IMR-90 (cell line): Measurements from ENCODE around the gene TSC1. TPM values are rescaled to one million over a fixed set of nuclear protein-coding genes. Genes with fewer than 3 reads are reported as not detected.

Experiments used
- ATAC-seq: fragments of 200-7000 bp; cut with Tn5 transposase; 2 replicates; pipeline ENCODE4 v1.9.1; 2020; ENCODE audit warnings: low read depth, mild to moderate bottlenecking, moderate library complexity
- BruUV-seq: library from RNA; stranded (reverse); fragments of 400-500 nt; replicated peaks from 2 replicates; lab custom pipeline; 2021; lab: Mats Ljungman, UMichigan
- CTCF ChIA-PET: fragments of 300-600 bp; formaldehyde crosslinking; extraction: SDS; loops from one replicate; lab custom pipeline; 2021; ENCODE audit warnings: antibody characterized with exemption; lab: Yijun Ruan, JAX
- POLR2A ChIA-PET: fragments of 300-600 bp; sonication (Branson Sonifier 250); formaldehyde crosslinking; loops from one replicate; lab custom pipeline; 2022; ENCODE audit warnings: antibody characterized with exemption; ENCODE audit not compliant: unreplicated experiment; lab: Charles Lee
- DNase-seq: peaks from one replicate; pipeline ENCODE4 v3.0.0; 2013
- H2AFZ ChIP-seq: replicated peaks from 2 replicates; pipeline ENCODE3; 2013; ENCODE audit warnings: low read length, mild to moderate bottlenecking; ENCODE audit not compliant: poor library complexity
- H2AK5ac ChIP-seq: 2 replicates; pipeline ENCODE4 v1.6.1; 2013; ENCODE audit warnings: low read depth, low read length, inconsistent platforms
- H2AK9ac ChIP-seq: replicated peaks from 2 replicates; pipeline ENCODE3; 2013; ENCODE audit warnings: mild to moderate bottlenecking, low read depth, low read length, moderate library complexity; ENCODE audit not compliant: poor library complexity
- H2BK120ac ChIP-seq: 2 replicates; pipeline ENCODE4 v1.6.1; 2013; ENCODE audit warnings: low read depth, low read length, inconsistent platforms
- H2BK15ac ChIP-seq: 3 replicates; pipeline ENCODE4 v1.6.1; 2013; ENCODE audit warnings: low read depth, low read length, inconsistent platforms
- H2BK20ac ChIP-seq: 2 replicates; pipeline ENCODE4 v1.6.1; 2013; ENCODE audit warnings: low read depth, mild to moderate bottlenecking, inconsistent platforms, low read length, moderate library complexity
- H2BK5ac ChIP-seq: 2 replicates; pipeline ENCODE4 v1.6.1; 2013; ENCODE audit warnings: mild to moderate bottlenecking, low read depth, low read length, inconsistent platforms; ENCODE audit not compliant: poor library complexity, severe bottlenecking
- H3K14ac ChIP-seq: replicated peaks from 2 replicates; pipeline ENCODE4 v1.6.1; 2013; ENCODE audit warnings: low read depth, low read length, inconsistent platforms
- H3K18ac ChIP-seq: 2 replicates; pipeline ENCODE4 v1.6.1; 2013; ENCODE audit warnings: low read depth, low read length, control low read depth
- H3K23ac ChIP-seq: 2 replicates; pipeline ENCODE4 v1.6.1; 2013; ENCODE audit warnings: low read depth, low read length, inconsistent platforms
- H3K27ac ChIP-seq: 2 replicates; pipeline ENCODE4 v1.5.1; 2013; ENCODE audit warnings: mild to moderate bottlenecking, control low read depth, low read length; ENCODE audit not compliant: insufficient read depth
- H3K27me3 ChIP-seq: 2 replicates; pipeline ENCODE4 v1.6.1; 2013; ENCODE audit warnings: low read length; ENCODE audit not compliant: control insufficient read depth, insufficient read depth
- H3K36me3 ChIP-seq: 2 replicates; pipeline ENCODE4 v1.6.1; 2013; ENCODE audit warnings: low read length, mixed read lengths; ENCODE audit not compliant: control insufficient read depth, insufficient read depth
- H3K4ac ChIP-seq: 2 replicates; pipeline ENCODE4 v1.6.1; 2013; ENCODE audit warnings: low read depth, low read length, inconsistent platforms
- H3K4me1 ChIP-seq: 2 replicates; pipeline ENCODE4 v1.6.1; 2013; ENCODE audit warnings: low read length, mixed read lengths; ENCODE audit not compliant: control insufficient read depth, insufficient read depth
- H3K4me2 ChIP-seq: 2 replicates; pipeline ENCODE4 v1.6.1; 2013; ENCODE audit warnings: low read depth, mild to moderate bottlenecking, control low read depth, low read length, moderate library complexity
- H3K4me3 ChIP-seq: 2 replicates; pipeline ENCODE4 v1.5.1; 2013; ENCODE audit warnings: low read depth, mild to moderate bottlenecking, control low read depth, low read length, moderate library complexity; ENCODE audit not compliant: insufficient read depth
- H3K56ac ChIP-seq: 2 replicates; pipeline ENCODE4 v1.6.1; 2013; ENCODE audit warnings: low read length, inconsistent platforms; ENCODE audit not compliant: insufficient read depth; ENCODE audit errors: extremely low read depth
- H3K79me1 ChIP-seq, 2 experiments: 2 replicates each; pipeline ENCODE4 v1.6.1; 2013; ENCODE audit warnings: low read length in 2 of 2, inconsistent platforms in 1 of 2, low read depth in 1 of 2
- H3K9ac ChIP-seq: 2 replicates; pipeline ENCODE4 v1.6.1; 2013; ENCODE audit warnings: low read depth, low read length, control low read depth
- H3K9me1 ChIP-seq: 2 replicates; pipeline ENCODE4 v1.6.1; 2013; ENCODE audit warnings: low read length, inconsistent platforms; ENCODE audit not compliant: insufficient read depth
- H3K9me3 ChIP-seq: 2 replicates; pipeline ENCODE4 v1.6.1; 2013; ENCODE audit warnings: low read length; ENCODE audit not compliant: control insufficient read depth, insufficient read depth
- H4K20me1 ChIP-seq: 2 replicates; pipeline ENCODE4 v1.6.1; 2013; ENCODE audit warnings: low read length, inconsistent platforms; ENCODE audit not compliant: insufficient read depth
- H4K5ac ChIP-seq: 2 replicates; pipeline ENCODE4 v1.6.1; 2013; ENCODE audit warnings: mild to moderate bottlenecking, low read depth, low read length, control low read depth
- H4K8ac ChIP-seq, 2 experiments: 2 replicates each; pipeline ENCODE4 v1.6.1; 2013; ENCODE audit warnings: low read depth in 2 of 2, low read length in 2 of 2, control low read depth in 1 of 2, inconsistent platforms in 1 of 2
- H4K91ac ChIP-seq: 2 replicates; pipeline ENCODE4 v1.6.1; 2013; ENCODE audit warnings: low read depth, low read length, inconsistent platforms; ENCODE audit not compliant: insufficient read depth
- BHLHE40 ChIP-seq: fragments of 150-350 bp; IDR thresholded peaks from 2 replicates; pipeline ENCODE4 v1.6.1; 2016; ENCODE audit warnings: mild to moderate bottlenecking, low read depth, low read length
- CEBPB ChIP-seq: IDR thresholded peaks from 2 replicates; pipeline ENCODE4 v1.6.1; 2012; ENCODE audit warnings: low read depth, low read length, improper control_type of control experiment
- CHD1 ChIP-seq: IDR thresholded peaks from 2 replicates; pipeline ENCODE4 v1.6.1; 2012; ENCODE audit warnings: low read depth, low read length, improper control_type of control experiment
- FOS ChIP-seq: fragments of 150-350 bp; IDR thresholded peaks from 2 replicates; pipeline ENCODE4 v1.6.1; 2016; ENCODE audit warnings: low read depth, low read length
- MAFK ChIP-seq: IDR thresholded peaks from 2 replicates; pipeline ENCODE4 v1.6.1; 2012; ENCODE audit warnings: low read depth, low read length, improper control_type of control experiment
- MAZ ChIP-seq: IDR thresholded peaks from 2 replicates; pipeline ENCODE4 v1.6.1; 2012; ENCODE audit warnings: low read depth, mild to moderate bottlenecking, low read length, improper control_type of control experiment, moderate library complexity, borderline replicate concordance
- MXI1 ChIP-seq: IDR thresholded peaks from 2 replicates; pipeline ENCODE4 v1.6.1; 2012; ENCODE audit warnings: low read depth, mild to moderate bottlenecking, low read length, moderate library complexity, borderline replicate concordance
- NFE2L2 ChIP-seq: fragments of 150-350 bp; IDR thresholded peaks from 2 replicates; pipeline ENCODE4 v1.6.1; 2016; ENCODE audit warnings: low read depth, mild to moderate bottlenecking, low read length
- POLR2A ChIP-seq: IDR thresholded peaks from 2 replicates; pipeline ENCODE4 v1.6.1; 2012; ENCODE audit warnings: mild to moderate bottlenecking, low read depth, low read length
- RAD21 ChIP-seq: IDR thresholded peaks from 2 replicates; pipeline ENCODE4 v1.6.1; 2012; ENCODE audit warnings: low read length, improper control_type of control experiment
- RCOR1 ChIP-seq: IDR thresholded peaks from 2 replicates; pipeline ENCODE4 v1.6.1; 2012; ENCODE audit warnings: mild to moderate bottlenecking, low read length, improper control_type of control experiment; ENCODE audit not compliant: insufficient replicate concordance
- RFX5 ChIP-seq: IDR thresholded peaks from 2 replicates; pipeline ENCODE4 v1.8.0; 2012; ENCODE audit warnings: low read depth, mild to moderate bottlenecking, low read length, moderate library complexity
- SMC3 ChIP-seq: fragments of 150-350 bp; IDR thresholded peaks from 2 replicates; pipeline ENCODE4 v1.6.1; 2016; ENCODE audit warnings: low read depth, mild to moderate bottlenecking, antibody characterized with exemption, low read length, moderate library complexity
- WGBS, 2 experiments: methylation state at CpG; one replicate each; pipeline versions ENCODE4 v1.1.5 to v1.1.7; 2013; ENCODE audit warnings: missing lambda C conversion rate in 2 of 2; ENCODE audit not compliant: insufficient read length in 1 of 2; ENCODE audit errors: extremely low coverage in 2 of 2; 5-methylcytosine and 5-hydroxymethylcytosine counted together
- dilution Hi-C: fragments of 300-500 bp; cut with HindIII; formaldehyde crosslinking; loops from one replicate; pipeline ENCODE4 v1.14.3; 2018; ENCODE audit warnings: low sequenced_read_pairs; ENCODE audit not compliant: unreplicated experiment
- in situ Hi-C: fragments of 300-500 bp; cut with MboI; formaldehyde crosslinking; loops from 3 replicates; pipeline ENCODE4 v1.14.3; 2019; ENCODE audit warnings: low sequenced_read_pairs, inconsistent platforms, mixed read lengths
- intact Hi-C: fragments of 100-400 bp; cut with micrococcal nuclease; formaldehyde crosslinking; loops from 2 replicates; pipeline ENCODE4 v1.10.0; 2022
- polyA plus RNA-seq, 3 experiments: library from polyadenylated mRNA; depleted of rRNA; stranded (reverse); fragments of >200 nt; gene quantifications; 2 replicates each; pipeline ENCODE4 v1.2.3, GENCODE V29; 2012; ENCODE audit warnings: low replicate concordance in 1 of 3
- total RNA-seq: library from RNA; depleted of rRNA; stranded (reverse); fragments of >200 nt; gene quantifications from 2 replicates; pipeline ENCODE4 v1.2.3, GENCODE V29; 2012
- TF ChIP-seq, protein P1 (sequence below): conservative IDR thresholded peaks from 2 replicates; pipeline ENCODE4 v1.5.1; 2012; ENCODE audit warnings: mild to moderate bottlenecking, low read depth, low read length, improper control_type of control experiment
- TF ChIP-seq, protein P2 (sequence below): fragments of 150-350 bp; IDR thresholded peaks from 2 replicates; pipeline ENCODE4 v1.6.1; 2017; ENCODE audit warnings: mild to moderate bottlenecking, antibody characterized with exemption, low read length, low read depth

The TSC1 gene
- total and polyA plus RNA-seq, 2 of the 4 experiments (the other 2 are of a cell fraction) = 25.7 to 56.3 TPM

GRCh38 chr9:132993511-132993939 lies 49.1 kb upstream of the TSC1 start:
- H2AFZ ChIP-seq = no peak overlapping the region
- no peaks in the 10 kb centered on the region for H3K9me3 ChIP-seq
- CTCF ChIA-PET = no interaction called here
- dilution Hi-C loops = no loop called here
- no peak overlapping the region for H2BK15ac ChIP-seq
- H3K79me1 ChIP-seq = no peaks in the 10 kb centered on the region
- DNase-seq (no peak), ATAC-seq (no peak)
- no peak overlapping the region for H2AK9ac ChIP-seq
- H3K4me1 ChIP-seq = no peaks in the 10 kb centered on the region
- no peak overlapping the region for H3K14ac ChIP-seq
- no peak overlapping the region for H3K56ac ChIP-seq
- H3K4ac ChIP-seq = no peak overlapping the region
- no peak overlapping the region for H2BK20ac ChIP-seq
- no peaks in the 10 kb centered on the region for H3K36me3 ChIP-seq
- H2BK5ac ChIP-seq = no peak overlapping the region
- no peak overlapping the region for H4K5ac ChIP-seq
- BruUV-seq = no TSS peak
- no peak overlapping the region for H3K23ac ChIP-seq
- in situ Hi-C loops = no loop called here
- H3K27ac ChIP-seq = no peak overlapping the region
- no peak overlapping the region for H2BK120ac ChIP-seq
- no peak overlapping the region for H3K18ac ChIP-seq
- WGBS, 2 experiments = 56% methylated on average over 11 of the region's 14 CpGs; no CpG with 5 or more reads in 1 of the 2 experiments
- no peak overlapping the region for H3K4me3 ChIP-seq
- H4K91ac ChIP-seq = no peak overlapping the region
- H4K8ac ChIP-seq = no peak overlapping the region
- no peaks in the 10 kb centered on the region for H3K9me1 ChIP-seq
- TF ChIP-seq RAD21 (no peak), NFE2L2 (no peak), MAFK (no peak), MXI1 (no peak), POLR2A (no peak), RFX5 (no peak), SMC3 (no peak), FOS (no peak), MAZ (no peak), BHLHE40 (no peak), RCOR1 (no peak), CEBPB (no peak), CHD1 (no peak)
- TF ChIP-seq, protein P1, sequence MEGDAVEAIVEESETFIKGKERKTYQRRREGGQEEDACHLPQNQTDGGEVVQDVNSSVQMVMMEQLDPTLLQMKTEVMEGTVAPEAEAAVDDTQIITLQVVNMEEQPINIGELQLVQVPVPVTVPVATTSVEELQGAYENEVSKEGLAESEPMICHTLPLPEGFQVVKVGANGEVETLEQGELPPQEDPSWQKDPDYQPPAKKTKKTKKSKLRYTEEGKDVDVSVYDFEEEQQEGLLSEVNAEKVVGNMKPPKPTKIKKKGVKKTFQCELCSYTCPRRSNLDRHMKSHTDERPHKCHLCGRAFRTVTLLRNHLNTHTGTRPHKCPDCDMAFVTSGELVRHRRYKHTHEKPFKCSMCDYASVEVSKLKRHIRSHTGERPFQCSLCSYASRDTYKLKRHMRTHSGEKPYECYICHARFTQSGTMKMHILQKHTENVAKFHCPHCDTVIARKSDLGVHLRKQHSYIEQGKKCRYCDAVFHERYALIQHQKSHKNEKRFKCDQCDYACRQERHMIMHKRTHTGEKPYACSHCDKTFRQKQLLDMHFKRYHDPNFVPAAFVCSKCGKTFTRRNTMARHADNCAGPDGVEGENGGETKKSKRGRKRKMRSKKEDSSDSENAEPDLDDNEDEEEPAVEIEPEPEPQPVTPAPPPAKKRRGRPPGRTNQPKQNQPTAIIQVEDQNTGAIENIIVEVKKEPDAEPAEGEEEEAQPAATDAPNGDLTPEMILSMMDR = no peak
- TF ChIP-seq, protein P2, sequence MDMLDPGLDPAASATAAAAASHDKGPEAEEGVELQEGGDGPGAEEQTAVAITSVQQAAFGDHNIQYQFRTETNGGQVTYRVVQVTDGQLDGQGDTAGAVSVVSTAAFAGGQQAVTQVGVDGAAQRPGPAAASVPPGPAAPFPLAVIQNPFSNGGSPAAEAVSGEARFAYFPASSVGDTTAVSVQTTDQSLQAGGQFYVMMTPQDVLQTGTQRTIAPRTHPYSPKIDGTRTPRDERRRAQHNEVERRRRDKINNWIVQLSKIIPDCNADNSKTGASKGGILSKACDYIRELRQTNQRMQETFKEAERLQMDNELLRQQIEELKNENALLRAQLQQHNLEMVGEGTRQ = no peak
- POLR2A ChIA-PET = interaction anchor here (0.6 kb wide), 1 partner anchor 38 kb away, joined by 3 read pairs; no protein-coding TSS in a partner anchor
- intact Hi-C loops = no loop called here
- no peak overlapping the region for H2AK5ac ChIP-seq
- H4K20me1 ChIP-seq = no peaks in the 10 kb centered on the region; the same call in 1 of the 2 replicates
- H3K9ac ChIP-seq = no peak overlapping the region
- no peak overlapping the region for H3K4me2 ChIP-seq
- peaks cover 58% of the 10 kb centered on the region for H3K27me3 ChIP-seq
